SH-SY5Y (cell line): ENCODE data around the gene ACOT11.

Experiments
- GATA2 ChIP-seq: IDR thresholded peaks from 2 replicates; pipeline ENCODE4 v1.6.1; 2011; ENCODE audit warnings: mild to moderate bottlenecking, low read depth, low read length
- GATA3 ChIP-seq: IDR thresholded peaks from 2 replicates; pipeline ENCODE4 v1.6.1; 2011; ENCODE audit warnings: low read depth, mild to moderate bottlenecking, low read length, moderate library complexity

DNA sequence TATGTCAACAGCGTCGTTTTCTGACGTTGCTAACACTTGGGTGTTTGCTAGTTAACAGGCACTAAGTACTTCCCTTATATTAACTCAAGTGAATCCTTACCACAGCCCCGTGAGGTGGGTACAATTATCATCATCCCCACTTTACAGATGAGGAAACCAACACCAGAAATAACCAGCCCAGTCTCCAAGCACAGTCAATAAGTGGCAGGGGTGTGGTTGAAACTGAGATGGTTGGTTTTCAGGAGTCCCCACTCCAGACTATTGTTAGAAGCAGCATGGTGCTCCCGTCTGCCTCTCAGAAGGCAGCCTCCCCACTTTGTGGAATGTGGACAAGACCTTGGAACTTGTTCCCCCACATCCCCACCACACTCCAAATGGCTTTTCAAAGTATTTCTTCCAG, 45.7 kb upstream of the ACOT11 start:
- no peak for TF ChIP-seq GATA2
- TF ChIP-seq GATA3: no peak
